ENCODE data around the gene YIPF4.

GRCh38 chr2:32284321-32284720 is 6.6 kb downstream of the YIPF4 start:
- no peak for TF ChIP-seq CTCF (IDR thresholded peaks at IDR 0.05)
- TF ChIP-seq ATF1 (CRISPR knock-in tag; IDR thresholded peaks at IDR 0.05): no peak
- TF ChIP-seq ESRRA (CRISPR knock-in tag; IDR thresholded peaks at IDR 0.05; ENCODE audit: borderline replicate concordance): no peak
